ENCODE measurements around the gene LRCOL1. TPM values are rescaled to one million over a fixed set of nuclear protein-coding genes. Genes with fewer than 3 reads are reported as not detected.

The LRCOL1 gene
- total RNA-seq, 1 donor from 2014 or later, result 0.15 TPM

DNA sequence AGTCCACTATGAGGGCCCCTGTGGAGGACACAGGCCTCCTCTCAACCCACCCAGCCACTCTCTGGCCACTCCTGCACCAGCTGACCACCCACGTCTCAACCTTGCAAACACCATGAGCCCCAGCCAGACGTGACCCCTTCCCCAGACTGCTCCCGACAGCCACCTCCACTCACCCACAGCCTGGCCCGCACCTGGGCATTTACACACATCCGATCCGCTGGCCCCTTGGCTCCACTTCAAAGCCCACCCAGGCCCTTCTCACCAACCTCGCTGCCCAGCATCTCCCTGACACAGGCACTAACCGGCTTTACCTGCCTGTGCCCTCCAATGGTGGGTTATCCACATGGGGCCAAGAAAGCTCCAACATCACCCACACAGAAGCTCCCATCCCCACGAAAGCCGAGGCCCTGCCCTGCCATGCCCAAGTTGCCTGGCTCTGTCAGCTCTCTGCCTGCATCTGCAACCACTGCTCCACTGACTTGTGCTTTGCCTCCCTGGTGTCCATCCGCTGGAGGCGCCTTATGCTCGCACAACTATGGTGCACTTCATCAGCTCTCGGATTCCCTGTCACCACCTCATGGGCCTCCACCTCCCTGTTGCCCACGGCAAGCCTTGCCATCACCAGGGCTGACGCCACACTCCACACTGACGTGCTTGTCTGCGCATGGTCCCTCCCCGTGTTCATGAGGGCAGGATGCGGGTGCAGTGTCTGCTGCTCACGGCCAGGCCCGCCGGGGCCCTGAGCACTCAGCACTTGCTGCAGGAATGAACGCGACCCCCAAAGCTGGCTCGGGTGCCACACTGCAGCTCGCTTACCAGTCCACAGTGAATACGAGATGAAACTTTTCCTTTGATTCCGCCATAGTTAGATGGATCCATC, 24.9 kb upstream of the LRCOL1 start:
- DNase-seq (ENCODE audit: low read depth), result no peak

DNA sequence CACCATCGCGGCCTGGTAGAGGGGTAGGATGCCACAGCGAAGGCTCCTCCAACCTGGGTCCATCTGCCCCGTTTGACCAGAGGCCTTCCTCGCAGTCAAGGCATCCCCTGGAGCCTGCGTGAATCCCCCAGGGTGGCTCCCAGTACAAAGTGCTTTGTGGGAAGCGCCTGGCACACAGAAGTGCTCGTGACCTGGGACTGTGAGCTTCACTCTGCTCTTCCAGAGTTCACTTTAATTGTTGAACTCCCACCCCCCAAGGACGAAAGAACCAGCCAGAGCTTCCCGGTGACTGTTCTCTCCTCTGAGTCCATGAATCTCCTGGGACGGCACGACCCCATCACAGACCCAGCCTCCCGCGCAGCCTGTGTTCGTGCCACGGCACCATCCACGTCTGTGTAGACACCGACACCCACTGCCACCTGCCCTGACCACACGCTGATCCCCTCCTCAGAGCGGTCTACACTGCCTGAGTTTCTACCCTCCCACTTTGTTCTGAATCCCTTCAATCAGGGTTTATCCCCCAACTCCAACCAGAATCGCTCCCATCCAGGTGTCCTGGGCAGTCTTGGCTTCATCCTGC, 24.1 kb upstream of the LRCOL1 start:
- DNase-seq (ENCODE audit: low read depth), result no peak

GRCh38 chr12:132633901-132634300, 23.5 kb upstream of the LRCOL1 start:
- no peak for DNase-seq (ENCODE audit: low read depth)

- DNase-seq (ENCODE audit: low read depth), result no peak
These were observed 23.0 kb upstream of the LRCOL1 start for GRCh38 chr12:132633398-132633797.

GRCh38 chr12:132632521-132633228, 22.3 kb upstream of the LRCOL1 start:
- no peak for DNase-seq (ENCODE audit: low read depth)

DNA sequence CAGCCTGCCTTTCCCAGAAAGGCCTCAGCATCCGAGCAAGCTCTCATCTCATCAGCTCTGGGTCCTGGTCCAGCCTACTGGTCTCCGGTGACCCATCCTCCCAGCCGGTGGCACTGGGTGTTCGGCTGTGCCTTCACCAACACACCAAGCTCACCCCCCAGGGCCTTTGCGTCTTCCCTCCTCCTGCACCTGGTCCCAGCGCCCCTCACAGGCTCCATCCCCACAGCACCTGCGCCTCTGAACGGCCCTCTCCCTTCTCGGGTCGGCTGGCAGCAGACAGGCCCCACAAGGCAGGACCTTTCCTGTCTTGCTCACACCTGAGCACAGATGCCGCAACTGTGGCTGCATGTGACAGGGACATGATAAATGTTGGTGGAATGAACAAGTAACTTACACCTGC, 21.3 kb upstream of the LRCOL1 start:
- no peak for DNase-seq (ENCODE audit: low read depth)

- no peak for DNase-seq (ENCODE audit: low read depth)
These were observed 20.3 kb upstream of the LRCOL1 start for GRCh38 chr12:132630672-132631071.

- DNase-seq (ENCODE audit: low read depth), result no peak
These were observed 18.9 kb upstream of the LRCOL1 start for GRCh38 chr12:132629330-132629729.

- no peak for DNase-seq (ENCODE audit: low read depth)
These were observed 15.5 kb upstream of the LRCOL1 start for GRCh38 chr12:132625731-132626430.

- no peak for DNase-seq (ENCODE audit: low read depth)
These were observed 14.7 kb upstream of the LRCOL1 start for GRCh38 chr12:132624910-132625630.

- DNase-seq (ENCODE audit: low read depth), result no peak
These were observed 13.9 kb upstream of the LRCOL1 start for GRCh38 chr12:132624186-132624855.

DNA sequence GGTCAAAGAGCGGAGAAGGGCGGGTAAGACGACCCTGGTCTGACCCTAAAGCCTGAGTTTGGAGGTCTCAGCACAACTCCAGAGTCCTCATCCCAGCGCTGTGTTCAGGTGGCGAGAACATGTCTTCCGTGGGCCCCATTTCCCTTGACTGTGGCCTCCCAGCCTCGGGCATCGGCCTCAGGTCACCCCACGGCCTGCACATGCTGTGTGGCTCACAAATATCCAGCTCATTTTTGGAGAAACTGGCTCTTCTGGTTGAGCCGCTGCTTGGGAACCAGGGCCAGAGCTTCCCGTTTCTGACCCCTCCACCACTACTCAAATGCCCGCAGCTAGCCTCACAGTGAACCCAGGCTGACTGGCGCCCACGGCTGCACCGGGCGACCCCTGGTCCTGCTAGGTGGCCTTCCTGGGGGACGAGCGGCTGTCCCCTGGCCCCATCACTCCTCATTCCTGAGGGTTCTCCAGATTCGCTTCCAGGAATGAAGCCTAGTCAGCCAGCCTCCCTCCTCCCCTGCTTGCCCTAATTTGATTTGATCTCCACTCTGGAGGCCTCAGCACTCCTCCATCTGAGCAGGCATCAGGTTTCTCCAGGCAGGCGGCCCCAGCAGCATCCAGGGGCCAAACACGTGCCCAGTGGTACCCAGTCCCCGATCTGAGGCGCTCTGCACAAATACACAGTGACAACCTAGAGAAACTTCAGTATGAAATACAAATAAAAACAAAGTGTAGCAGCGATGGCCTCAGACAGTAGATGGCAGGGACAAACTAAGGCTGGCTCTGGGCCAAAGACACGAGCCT, 12.9 kb upstream of the LRCOL1 start:
- no peak for DNase-seq (ENCODE audit: low read depth)

DNA sequence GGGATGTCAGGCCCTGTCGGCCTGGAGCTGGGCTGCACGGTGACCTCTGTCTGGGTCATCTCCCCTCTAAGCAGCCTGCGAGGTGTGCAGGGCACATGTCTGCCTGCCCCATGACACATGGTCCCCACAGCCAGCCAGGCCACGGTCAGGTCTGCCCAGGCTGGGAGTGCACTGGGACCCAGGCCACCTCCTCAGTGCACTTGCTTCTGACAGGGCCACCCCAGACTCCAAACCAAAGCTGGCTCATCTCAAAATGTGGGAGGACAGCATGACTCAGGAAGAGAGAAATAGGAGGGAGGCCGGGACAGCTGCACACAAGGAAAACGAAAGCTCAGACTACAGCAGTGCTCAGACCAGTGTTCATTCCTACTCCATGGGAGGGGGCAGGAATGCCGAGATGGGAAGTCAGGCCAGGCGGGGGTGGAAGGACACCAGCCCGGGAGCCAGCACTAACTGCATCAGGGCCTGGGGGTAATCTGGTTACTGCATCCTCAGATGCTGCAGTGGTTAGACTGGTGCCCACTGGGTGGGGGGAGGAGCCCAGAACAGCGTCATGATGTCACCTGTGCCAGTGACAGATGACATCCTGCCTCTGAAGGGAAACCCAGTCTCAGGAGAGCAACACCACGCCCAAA, 12.2 kb upstream of the LRCOL1 start:
- peak; percentile 12 for DNase-seq (ENCODE audit: low read depth)

GRCh38 chr12:132621657-132622435, 11.5 kb upstream of the LRCOL1 start:
- no peak for DNase-seq (ENCODE audit: low read depth)

- no peak for DNase-seq (ENCODE audit: low read depth)
These were observed 10.7 kb upstream of the LRCOL1 start for GRCh38 chr12:132620899-132621656.

- no peak for DNase-seq (ENCODE audit: low read depth)
These were observed 9.9 kb upstream of the LRCOL1 start for GRCh38 chr12:132620113-132620898.
